ENCODE measurements around the gene BPIFB3. TPM values are rescaled to one million over a fixed set of nuclear protein-coding genes. Genes with fewer than 3 reads are reported as not detected.

Gene BPIFB3
- total and polyA plus RNA-seq, 2 experiments from 2014 or later, result not detected

DNA sequence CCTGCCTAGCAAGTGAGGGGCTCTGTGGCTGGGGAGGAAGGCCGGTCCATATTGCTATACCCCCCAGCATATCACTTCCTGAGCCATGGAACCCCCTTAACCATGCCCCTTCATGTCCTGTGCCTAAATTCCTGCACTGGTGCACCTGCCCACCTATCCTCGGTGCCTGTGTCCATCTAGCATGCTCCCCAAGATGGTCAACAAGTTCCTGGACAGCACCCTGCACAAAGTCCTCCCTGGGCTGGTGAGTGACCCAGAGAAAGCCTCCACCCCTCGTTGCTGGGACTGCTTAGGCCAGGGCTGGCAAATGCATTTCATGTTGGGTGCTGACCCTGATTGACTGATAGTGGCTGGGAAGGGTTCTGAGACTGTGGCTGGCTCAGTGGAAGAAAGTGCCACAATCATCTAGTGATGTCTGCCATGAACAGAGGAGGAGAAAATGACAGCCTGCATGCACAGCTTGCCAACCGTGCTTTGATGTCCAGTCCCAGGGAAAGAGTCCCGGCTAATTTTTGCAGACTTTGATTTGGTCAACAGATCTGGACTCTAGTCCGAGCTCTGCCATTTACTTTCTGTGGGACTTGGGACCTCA, 18.7 kb upstream of the BPIFB3 start:
- Histone ChIP-seq H3K79me2 (no peaks in the 10 kb centered on the region), H3K27ac (no peak overlapping the region), H3K4me1 (ENCODE audit: insufficient read depth) (no peaks in the 10 kb centered on the region), H3K9me2 (replicated peaks; ENCODE audit: insufficient read depth) (no peaks in the 10 kb centered on the region), H4K20me1 (ENCODE audit: insufficient read depth, poor library complexity, severe bottlenecking) (no peaks in the 10 kb centered on the region), H3K4me3 (no peak overlapping the region), H3K27me3 (peaks cover 21% of the 10 kb centered on the region), H3K4me2 (no peak overlapping the region), H3K36me3 (replicated peaks; ENCODE audit: insufficient read depth, low read depth) (no peaks in the 10 kb centered on the region), H3K9me3 (ENCODE audit: low read depth) (no peaks in the 10 kb centered on the region), H2AFZ (no peak overlapping the region)
- 83% methylated on average over 6 of the region's 6 CpGs for WGBS (ENCODE audit: low lambda C conversion rate, missing lambda C conversion rate)
- no peak for TF ChIP-seq CTCF (IDR thresholded peaks at IDR 0.05; ENCODE audit: poor library complexity)
- DNase-seq (ENCODE audit: low spot score), result no peak

DNA sequence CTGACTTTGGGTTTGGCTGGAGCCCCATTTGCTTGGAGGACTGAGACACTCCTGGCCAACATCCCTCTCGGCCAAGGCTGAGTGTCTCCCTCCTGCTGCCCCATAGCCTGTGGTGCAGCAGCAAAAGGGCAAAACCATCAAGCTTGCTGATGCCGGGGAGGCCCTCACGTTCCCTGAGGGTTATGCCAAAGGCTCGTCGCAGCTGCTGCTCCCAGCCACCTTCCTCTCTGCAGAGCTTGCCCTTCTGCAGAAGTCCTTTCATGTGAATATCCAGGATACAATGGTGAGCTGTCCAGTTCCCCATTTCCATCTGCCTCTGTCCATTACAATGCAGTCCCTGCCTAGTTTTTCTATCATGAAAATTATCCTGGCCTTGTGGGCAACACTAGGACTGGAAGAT, 16.2 kb upstream of the BPIFB3 start:
- H3K36me3 ChIP-seq (replicated peaks; ENCODE audit: insufficient read depth, low read depth), result no peaks in the 10 kb centered on the region
- no peaks in the 10 kb centered on the region for H3K79me2 ChIP-seq
- no peaks in the 10 kb centered on the region for H3K9me2 ChIP-seq (replicated peaks; ENCODE audit: insufficient read depth)
- H3K9me3 ChIP-seq (ENCODE audit: low read depth), result no peaks in the 10 kb centered on the region
- no peak for DNase-seq (ENCODE audit: low spot score)
- H3K27ac ChIP-seq, result no peak overlapping the region
- H3K4me1 ChIP-seq (ENCODE audit: insufficient read depth), result no peaks in the 10 kb centered on the region
- H3K4me3 ChIP-seq, result no peak overlapping the region
- no peak overlapping the region for H3K4me2 ChIP-seq
- no peaks in the 10 kb centered on the region for H4K20me1 ChIP-seq (ENCODE audit: insufficient read depth, poor library complexity, severe bottlenecking)
- TF ChIP-seq EZH2 (IDR thresholded peaks at IDR 0.05; ENCODE audit: borderline replicate concordance) (no peak), EZH2phosphoT487 (IDR thresholded peaks at IDR 0.05; ENCODE audit: low read depth, severe bottlenecking, unreplicated experiment) (no peak), CTCF (IDR thresholded peaks at IDR 0.05; ENCODE audit: poor library complexity) (no peak)
- no peak overlapping the region for H2AFZ ChIP-seq
- 79% methylated on average over 5 of the region's 5 CpGs for WGBS (ENCODE audit: low lambda C conversion rate, missing lambda C conversion rate)
- H3K27me3 ChIP-seq, result peaks cover 12% of the 10 kb centered on the region

DNA sequence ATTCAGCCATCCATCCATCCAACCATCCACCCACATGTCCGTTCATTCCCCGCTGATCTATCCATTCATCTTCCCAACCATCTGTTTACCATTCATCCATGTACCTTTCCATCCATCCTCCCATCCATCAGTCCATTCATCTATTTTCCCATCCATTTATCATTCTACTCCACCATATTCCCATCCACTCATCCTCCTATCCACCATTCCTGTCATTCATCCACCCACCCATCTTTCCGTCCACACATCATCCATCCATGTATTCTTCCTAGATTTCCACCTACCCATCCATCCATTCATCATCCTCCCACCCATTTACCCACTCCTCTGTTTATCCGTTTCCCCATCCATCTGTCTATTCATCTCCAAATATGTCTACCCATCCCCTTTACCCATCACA, 15.5 kb upstream of the BPIFB3 start:
- H2AFZ ChIP-seq, result no peak overlapping the region
- H3K27me3 ChIP-seq, result peaks cover 12% of the 10 kb centered on the region
- no peaks in the 10 kb centered on the region for H3K4me1 ChIP-seq (ENCODE audit: insufficient read depth)
- H4K20me1 ChIP-seq (ENCODE audit: insufficient read depth, poor library complexity, severe bottlenecking), result no peaks in the 10 kb centered on the region
- H3K9me3 ChIP-seq (ENCODE audit: low read depth), result no peaks in the 10 kb centered on the region
- TF ChIP-seq CTCF (IDR thresholded peaks at IDR 0.05; ENCODE audit: poor library complexity) (no peak), EZH2 (IDR thresholded peaks at IDR 0.05; ENCODE audit: borderline replicate concordance) (no peak), EZH2phosphoT487 (IDR thresholded peaks at IDR 0.05; ENCODE audit: low read depth, severe bottlenecking, unreplicated experiment) (no peak)
- H3K79me2 ChIP-seq, result no peaks in the 10 kb centered on the region
- no peaks in the 10 kb centered on the region for H3K9me2 ChIP-seq (replicated peaks; ENCODE audit: insufficient read depth)
- no peak for DNase-seq (ENCODE audit: low spot score)
- no peak overlapping the region for H3K4me2 ChIP-seq
- no peak overlapping the region for H3K27ac ChIP-seq
- no peak overlapping the region for H3K4me3 ChIP-seq
- 90% methylated on average over 4 of the region's 4 CpGs for WGBS (ENCODE audit: low lambda C conversion rate, missing lambda C conversion rate)
- no peaks in the 10 kb centered on the region for H3K36me3 ChIP-seq (replicated peaks; ENCODE audit: insufficient read depth, low read depth)

- no peaks in the 10 kb centered on the region for H3K9me3 ChIP-seq (ENCODE audit: low read depth)
- no peaks in the 10 kb centered on the region for H3K9me2 ChIP-seq (replicated peaks; ENCODE audit: insufficient read depth)
- no peak overlapping the region for H2AFZ ChIP-seq
- H3K79me2 ChIP-seq, result no peaks in the 10 kb centered on the region
- no peak for DNase-seq (ENCODE audit: low spot score)
- no peak overlapping the region for H3K27ac ChIP-seq
- H3K4me1 ChIP-seq (ENCODE audit: insufficient read depth), result no peaks in the 10 kb centered on the region
- no peaks in the 10 kb centered on the region for H3K36me3 ChIP-seq (replicated peaks; ENCODE audit: insufficient read depth, low read depth)
- no peak overlapping the region for H3K4me2 ChIP-seq
- H3K4me3 ChIP-seq, result no peak overlapping the region
- 91% methylated on average over 3 of the region's 3 CpGs for WGBS (ENCODE audit: low lambda C conversion rate, missing lambda C conversion rate)
- H4K20me1 ChIP-seq (ENCODE audit: insufficient read depth, poor library complexity, severe bottlenecking), result no peaks in the 10 kb centered on the region
- H3K27me3 ChIP-seq, result peaks cover 4% of the 10 kb centered on the region
- TF ChIP-seq EZH2 (IDR thresholded peaks at IDR 0.05; ENCODE audit: borderline replicate concordance), result no peak
These were observed 11.3 kb upstream of the BPIFB3 start for GRCh38 chr20:33042430-33042829.
